IPS-15b (cell line): ENCODE results near the gene RBM23.
A peak's percentile ranks its signal among the peaks of the same experiment; 100 is the strongest.

Source experiments
- H3K27me3 ChIP-seq: one replicate; pipeline ENCODE4 v1.6.1; 2013; ENCODE audit warnings: low read length; ENCODE audit not compliant: control insufficient read depth, insufficient read depth
- H3K36me3 ChIP-seq: one replicate; pipeline ENCODE4 v1.6.1; 2013; ENCODE audit warnings: low read length; ENCODE audit not compliant: control insufficient read depth, insufficient read depth
- H3K4me1 ChIP-seq: one replicate; pipeline ENCODE4 v1.6.1; 2013; ENCODE audit warnings: mild to moderate bottlenecking, low read length; ENCODE audit not compliant: control insufficient read depth, insufficient read depth
- H3K4me3 ChIP-seq: one replicate; pipeline ENCODE4 v1.5.1; 2013; ENCODE audit warnings: low read depth, low read length
- H3K9ac ChIP-seq: one replicate; pipeline ENCODE4 v1.6.1; 2013; ENCODE audit warnings: low read depth, mild to moderate bottlenecking, low read length
- H3K9me3 ChIP-seq: one replicate; pipeline ENCODE4 v1.6.1; 2013; ENCODE audit warnings: mild to moderate bottlenecking, low read length; ENCODE audit not compliant: control insufficient read depth, insufficient read depth

Gene RBM23

DNA sequence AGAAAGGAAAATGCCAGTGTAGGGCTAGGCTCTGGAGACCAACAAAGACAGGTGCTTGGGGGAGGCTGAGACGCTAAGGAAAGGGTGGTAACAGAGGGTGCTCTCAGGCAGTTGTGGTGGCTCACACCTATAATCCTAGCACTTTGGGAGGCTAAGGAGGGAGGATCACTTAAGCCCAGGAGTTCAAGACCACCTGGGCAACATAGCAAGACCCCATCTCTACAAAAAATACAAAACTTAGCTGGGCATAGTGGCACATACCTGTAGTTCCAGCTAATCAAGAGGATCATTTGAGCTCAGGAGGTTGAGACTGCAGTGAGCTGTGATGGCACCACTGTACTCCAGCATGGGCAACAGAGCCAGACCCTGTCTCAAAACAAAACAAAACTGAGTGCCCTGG, 23.5 kb downstream of the RBM23 start:
- no peaks in the 10 kb centered on the region for H3K36me3 ChIP-seq
- H3K9ac ChIP-seq: no peak overlapping the region
- H3K27me3 ChIP-seq: peaks cover 42% of the 10 kb centered on the region
- H3K4me1 ChIP-seq: peaks cover 3% of the 10 kb centered on the region
- H3K4me3 ChIP-seq: no peak overlapping the region
- no peaks in the 10 kb centered on the region for H3K9me3 ChIP-seq

- no peak overlapping the region for H3K4me3 ChIP-seq
- H3K9me3 ChIP-seq: no peaks in the 10 kb centered on the region
Observed at GRCh38 chr14:22893706-22894105, 25.2 kb downstream of the RBM23 start.

DNA sequence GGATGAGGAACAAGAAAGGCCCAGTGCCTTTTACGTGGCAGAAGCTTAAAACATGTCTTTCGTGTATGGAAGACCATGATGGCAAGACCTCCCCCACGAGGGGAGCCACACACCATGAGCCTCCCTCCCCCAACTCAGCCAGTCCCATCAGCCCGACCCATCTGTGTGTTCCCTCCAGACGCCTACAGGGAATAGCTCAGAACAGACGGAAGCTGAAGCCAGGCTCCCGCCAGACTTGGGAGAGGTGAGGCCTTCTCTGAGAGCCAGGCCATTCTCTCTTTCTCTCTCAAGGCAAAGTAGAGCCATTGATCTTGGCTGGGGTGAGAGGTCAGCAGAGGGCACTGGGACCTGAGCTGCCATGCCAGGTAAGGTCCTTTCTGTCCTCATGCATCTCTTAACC, 26.5 kb downstream of the RBM23 start:
- Histone ChIP-seq H3K36me3 (no peaks in the 10 kb centered on the region), H3K9me3 (no peaks in the 10 kb centered on the region), H3K4me3 (no peak overlapping the region), H3K4me1 (no peaks in the 10 kb centered on the region), H3K27me3 (peaks cover 26% of the 10 kb centered on the region), H3K9ac (no peak overlapping the region)

More at GRCh38 chr14:22893706-22894105, 25.2 kb downstream of the RBM23 start:
- Histone ChIP-seq H3K9ac (no peak overlapping the region), H3K36me3 (no peaks in the 10 kb centered on the region), H3K4me1 (no peaks in the 10 kb centered on the region), H3K27me3 (peaks cover 39% of the 10 kb centered on the region)

DNA sequence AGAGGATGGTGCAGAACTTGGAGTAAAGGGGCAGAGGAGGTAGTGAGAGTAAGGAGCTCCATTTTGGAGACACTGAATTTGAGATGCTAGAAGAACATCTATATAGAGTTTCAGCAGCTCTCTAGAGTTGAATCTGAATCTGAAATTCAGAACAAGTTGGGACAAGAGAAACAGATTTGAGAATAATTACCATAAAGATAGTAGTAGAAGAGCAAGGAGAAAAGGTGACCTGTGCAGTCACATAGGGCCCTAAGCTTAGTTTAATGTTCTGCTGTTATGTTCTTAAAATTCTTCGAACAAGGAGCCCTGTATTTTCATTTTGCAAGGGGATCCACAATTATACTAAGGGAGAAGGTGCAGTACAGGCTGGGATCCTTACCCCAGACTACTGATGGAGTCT, 28.5 kb downstream of the RBM23 start:
- Histone ChIP-seq H3K27me3 (peaks cover 15% of the 10 kb centered on the region), H3K4me1 (peaks cover 2% of the 10 kb centered on the region), H3K4me3 (no peak overlapping the region), H3K36me3 (no peaks in the 10 kb centered on the region), H3K9ac (no peak overlapping the region), H3K9me3 (no peaks in the 10 kb centered on the region)

GRCh38 chr14:22888662-22889061, 30.3 kb downstream of the RBM23 start:
- Histone ChIP-seq H3K4me3 (no peak overlapping the region), H3K27me3 (peaks cover 28% of the 10 kb centered on the region), H3K4me1 (peaks cover 6% of the 10 kb centered on the region), H3K9me3 (no peaks in the 10 kb centered on the region), H3K9ac (no peak overlapping the region), H3K36me3 (no peaks in the 10 kb centered on the region)

DNA sequence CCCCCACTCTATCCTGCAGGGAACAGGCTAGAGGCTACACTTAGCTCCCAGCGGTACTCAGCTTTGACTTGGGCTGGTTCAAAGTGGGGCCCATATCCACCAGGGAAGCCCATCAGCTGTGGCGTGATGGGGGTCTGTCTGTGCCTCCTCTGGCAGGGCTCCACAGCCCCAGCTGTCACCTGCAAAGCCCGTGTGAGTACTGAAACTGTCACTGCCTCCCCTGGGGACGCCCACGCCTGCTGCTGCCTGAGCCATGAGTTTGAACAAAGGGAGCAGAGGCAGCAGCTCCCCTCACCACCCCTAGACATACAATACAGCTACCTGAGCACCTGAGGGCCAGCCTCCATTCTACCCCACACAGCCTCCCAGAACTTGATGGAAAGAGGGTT, 31.0 kb downstream of the RBM23 start:
- Histone ChIP-seq H3K9ac (no peak overlapping the region), H3K4me3 (peak overlapping the region; percentile 64), H3K9me3 (no peaks in the 10 kb centered on the region), H3K27me3 (peaks cover 26% of the 10 kb centered on the region), H3K36me3 (no peaks in the 10 kb centered on the region), H3K4me1 (peaks cover 8% of the 10 kb centered on the region)

- Histone ChIP-seq H3K9me3 (no peaks in the 10 kb centered on the region), H3K4me1 (peaks cover 13% of the 10 kb centered on the region), H3K9ac (peak overlapping the region; percentile 62), H3K27me3 (peaks cover 26% of the 10 kb centered on the region), H3K36me3 (no peaks in the 10 kb centered on the region), H3K4me3 (peak overlapping the region; percentile 64)
Observed at GRCh38 chr14:22887260-22887989, 31.5 kb downstream of the RBM23 start.

- Histone ChIP-seq H3K4me1 (peaks cover 18% of the 10 kb centered on the region), H3K9me3 (no peaks in the 10 kb centered on the region), H3K9ac (peak overlapping the region; percentile 62), H3K36me3 (no peaks in the 10 kb centered on the region), H3K27me3 (peaks cover 32% of the 10 kb centered on the region), H3K4me3 (peak overlapping the region; percentile 64)
Observed at GRCh38 chr14:22886500-22887259, 32.3 kb downstream of the RBM23 start.

DNA sequence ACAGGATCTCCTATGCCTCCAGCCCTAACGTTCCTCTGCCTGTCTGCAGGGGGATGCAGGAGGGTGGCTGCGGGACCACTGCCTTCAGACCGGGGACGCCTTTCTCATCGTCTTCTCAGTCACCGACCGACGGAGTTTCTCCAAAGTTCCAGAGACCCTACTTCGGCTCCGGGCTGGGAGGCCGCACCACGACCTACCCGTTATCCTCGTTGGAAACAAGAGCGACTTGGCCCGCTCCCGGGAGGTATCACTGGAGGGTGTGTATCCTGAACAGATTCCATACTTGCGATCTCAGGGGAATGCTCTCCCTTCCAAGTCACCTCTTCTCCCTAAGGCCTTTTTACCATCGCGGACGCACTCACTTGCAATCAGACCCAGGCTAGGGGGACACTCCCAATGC, 33.0 kb downstream of the RBM23 start:
- Histone ChIP-seq H3K4me3 (peak overlapping the region; percentile 57), H3K4me1 (peaks cover 18% of the 10 kb centered on the region), H3K36me3 (no peaks in the 10 kb centered on the region), H3K9me3 (no peaks in the 10 kb centered on the region), H3K27me3 (peaks cover 35% of the 10 kb centered on the region), H3K9ac (no peak overlapping the region)

- H3K36me3 ChIP-seq: no peaks in the 10 kb centered on the region
- H3K4me1 ChIP-seq: peaks cover 18% of the 10 kb centered on the region
- H3K27me3 ChIP-seq: peaks cover 35% of the 10 kb centered on the region
- no peaks in the 10 kb centered on the region for H3K9me3 ChIP-seq
- no peak overlapping the region for H3K9ac ChIP-seq
- peak overlapping the region; percentile 5 for H3K4me3 ChIP-seq
Observed at GRCh38 chr14:22884738-22885523, 34.0 kb downstream of the RBM23 start.

GRCh38 chr14:22884076-22884737, 34.7 kb downstream of the RBM23 start:
- H3K9ac ChIP-seq: no peak overlapping the region
- H3K36me3 ChIP-seq: no peaks in the 10 kb centered on the region

More at GRCh38 chr14:22884076-22884737, 34.7 kb downstream of the RBM23 start:
- Histone ChIP-seq H3K27me3 (peaks cover 35% of the 10 kb centered on the region), H3K4me3 (peak overlapping the region; percentile 5), H3K9me3 (no peaks in the 10 kb centered on the region), H3K4me1 (peaks cover 18% of the 10 kb centered on the region)
